GM19035 (cell line): Measurements from ENCODE around the gene DCX.

Experiments used
- ATAC-seq: cut with Tn5 transposase; IDR thresholded peaks from one replicate; pipeline ENCODE4 v1.9.1; 2021; ENCODE audit not compliant: unreplicated experiment

Gene DCX

GRCh38 chrX:111411983-111412382, at the start of gene DCX:
Gene DCX, minus strand, starts transcription at chrX:111412192. Its CDS starts 1,794 bp downstream, at chrX:111410398.
- no peak for ATAC-seq

GRCh38 chrX:111460607-111461006, 48.6 kb upstream of the DCX start:
- no peak for ATAC-seq

DNA sequence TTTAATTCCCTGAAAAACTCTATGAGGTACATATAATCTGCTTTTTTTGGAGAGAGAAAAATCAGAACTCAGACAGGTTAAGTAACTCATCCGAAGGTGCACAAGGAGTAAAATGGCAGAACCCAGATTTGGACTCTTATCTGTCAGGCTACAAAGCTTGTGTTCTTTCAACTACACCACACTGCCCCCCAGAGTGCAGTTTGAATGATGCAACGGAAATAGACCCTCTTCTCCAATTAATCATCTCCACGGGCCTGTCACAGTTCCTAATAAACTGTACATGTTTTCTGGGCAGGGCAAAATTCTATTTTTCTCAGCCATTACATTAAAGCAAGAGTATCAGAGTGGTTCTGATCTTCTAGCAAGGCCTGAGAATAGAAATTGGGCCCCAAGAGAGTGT, 35.3 kb upstream of the DCX start:
- ATAC-seq = peak; percentile 73

- ATAC-seq = no peak
Observed at GRCh38 chrX:111445485-111445884, 33.5 kb upstream of the DCX start.

GRCh38 chrX:111444881-111445280, 32.9 kb upstream of the DCX start:
- no peak for ATAC-seq

DNA sequence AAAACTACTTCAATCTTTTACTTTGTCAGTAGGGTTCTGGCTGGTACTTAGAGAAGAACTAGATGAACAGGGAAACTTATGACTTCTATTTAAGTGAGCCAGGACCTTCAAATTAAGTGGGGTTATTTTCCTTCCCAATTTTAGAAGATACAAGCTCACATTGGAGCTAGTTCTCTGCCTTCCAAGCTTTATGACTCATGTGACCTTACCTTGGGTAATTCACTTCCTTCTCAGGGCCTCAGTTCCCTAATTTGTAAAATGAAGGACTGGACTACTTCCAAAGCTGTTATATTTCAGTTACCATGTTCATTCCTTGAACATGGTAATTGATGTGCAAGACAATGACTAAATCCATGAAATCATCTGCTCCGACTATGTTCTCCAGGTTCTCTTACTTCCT, 32.0 kb upstream of the DCX start:
- ATAC-seq = no peak

GRCh38 chrX:111442791-111443190, 30.8 kb upstream of the DCX start:
- no peak for ATAC-seq

DNA sequence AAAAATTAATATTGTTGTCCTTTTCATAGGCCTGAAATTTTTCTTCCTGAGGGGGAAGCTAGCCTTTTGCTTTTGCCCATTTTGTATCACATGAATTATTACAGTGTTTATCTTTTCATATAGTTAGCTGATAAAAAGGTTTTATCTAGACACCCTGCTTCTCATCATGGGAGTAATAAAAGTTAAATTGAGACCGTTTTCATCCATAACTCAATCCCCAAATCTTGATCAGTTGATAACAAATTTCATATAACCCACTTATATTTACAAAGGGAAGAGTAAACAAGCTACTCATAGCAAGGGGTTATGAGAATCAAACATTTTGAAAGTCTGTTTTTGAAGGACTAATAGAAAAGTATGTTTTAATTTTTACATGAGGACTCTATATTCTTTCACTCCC, 23.5 kb upstream of the DCX start:
- ATAC-seq = no peak

GRCh38 chrX:111431001-111431400, 19.0 kb upstream of the DCX start:
- no peak for ATAC-seq

DNA sequence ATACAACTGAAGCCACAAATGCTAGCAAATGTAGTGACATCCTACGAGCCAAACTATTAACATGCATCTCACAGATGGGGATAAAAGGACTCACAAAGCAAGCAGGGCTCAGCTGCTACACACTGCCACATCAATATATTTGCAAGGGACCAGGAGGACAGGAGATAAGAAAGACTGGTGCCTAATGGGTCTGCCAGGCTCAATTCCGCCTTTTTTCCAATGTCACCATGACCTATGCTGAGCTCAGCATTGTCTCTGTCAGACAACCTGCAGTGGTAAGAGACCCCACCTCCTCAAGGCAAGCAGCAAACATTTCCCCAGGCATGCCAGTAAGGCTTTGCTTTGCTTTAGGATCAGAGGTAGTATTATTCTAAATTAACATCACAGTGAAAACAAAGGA, 435 bp downstream of the DCX start:
- no peak for ATAC-seq

DNA sequence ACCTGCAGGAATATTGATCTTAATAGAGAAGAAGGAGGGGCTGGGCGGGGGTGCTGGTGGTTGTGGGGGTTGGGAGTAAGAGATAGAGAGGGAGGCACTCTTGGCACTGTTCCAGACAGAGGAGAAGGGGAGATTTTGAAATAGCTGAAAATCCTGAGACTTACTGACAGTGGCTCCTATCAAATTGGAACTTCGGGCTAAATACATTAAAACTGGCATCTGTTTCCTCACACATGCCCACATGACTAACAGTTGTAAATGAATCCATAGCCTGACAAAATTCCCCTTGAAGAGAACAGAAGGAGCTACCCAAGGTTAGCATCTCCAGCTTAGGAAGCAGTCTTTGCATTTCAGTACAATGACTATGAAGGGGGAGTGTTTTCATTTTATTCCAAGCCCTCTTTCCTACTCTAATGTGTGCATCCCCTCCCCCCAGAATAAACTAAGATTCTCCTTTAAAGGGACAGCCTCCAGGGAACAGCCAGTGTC, 1.4 kb downstream of the DCX start:
- ATAC-seq = no peak

- ATAC-seq = no peak
Observed at GRCh38 chrX:111409326-111409725, 2.7 kb downstream of the DCX start.

DNA sequence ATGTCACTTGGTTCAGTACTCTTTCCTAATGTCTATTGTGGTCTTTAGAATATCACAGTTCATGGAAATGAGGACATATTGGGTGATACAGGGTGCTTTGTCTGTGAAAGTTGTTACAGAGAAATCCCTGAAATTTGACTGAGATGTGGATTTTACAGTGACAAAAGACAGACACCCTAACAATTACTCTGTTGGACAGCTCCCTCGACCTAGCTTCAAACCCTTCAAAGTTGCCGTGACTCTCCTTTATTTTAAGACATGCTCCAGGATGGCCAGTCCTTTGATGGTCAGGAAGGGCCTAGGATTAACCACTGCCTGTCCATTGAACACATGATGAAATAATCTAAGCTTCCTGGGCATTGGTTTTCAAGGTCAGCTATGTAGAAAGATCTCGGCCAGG, 4.0 kb downstream of the DCX start:
- ATAC-seq = no peak

GRCh38 chrX:111402344-111402743, 9.6 kb downstream of the DCX start:
- ATAC-seq = no peak

GRCh38 chrX:111395149-111395548, 16.8 kb downstream of the DCX start:
- ATAC-seq = no peak

DNA sequence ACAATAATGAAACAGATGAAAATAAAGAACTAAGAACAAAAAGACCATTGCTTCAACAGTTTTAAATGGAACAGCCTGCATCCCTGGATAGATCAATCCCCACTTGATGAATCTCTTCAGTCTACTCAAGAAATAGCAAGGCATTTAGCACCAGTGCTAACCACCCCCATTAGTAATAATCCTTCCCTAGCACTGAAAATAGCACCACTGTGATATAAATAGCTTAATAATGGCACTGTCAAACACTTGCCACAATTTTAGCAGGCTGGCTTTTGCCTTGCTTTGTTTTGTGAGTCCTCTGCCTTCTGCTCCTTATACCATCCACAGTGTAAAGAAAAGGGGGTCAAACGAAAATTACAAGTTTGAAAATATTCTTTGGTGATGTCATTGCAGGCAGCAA, 17.4 kb downstream of the DCX start:
- ATAC-seq = no peak

DNA sequence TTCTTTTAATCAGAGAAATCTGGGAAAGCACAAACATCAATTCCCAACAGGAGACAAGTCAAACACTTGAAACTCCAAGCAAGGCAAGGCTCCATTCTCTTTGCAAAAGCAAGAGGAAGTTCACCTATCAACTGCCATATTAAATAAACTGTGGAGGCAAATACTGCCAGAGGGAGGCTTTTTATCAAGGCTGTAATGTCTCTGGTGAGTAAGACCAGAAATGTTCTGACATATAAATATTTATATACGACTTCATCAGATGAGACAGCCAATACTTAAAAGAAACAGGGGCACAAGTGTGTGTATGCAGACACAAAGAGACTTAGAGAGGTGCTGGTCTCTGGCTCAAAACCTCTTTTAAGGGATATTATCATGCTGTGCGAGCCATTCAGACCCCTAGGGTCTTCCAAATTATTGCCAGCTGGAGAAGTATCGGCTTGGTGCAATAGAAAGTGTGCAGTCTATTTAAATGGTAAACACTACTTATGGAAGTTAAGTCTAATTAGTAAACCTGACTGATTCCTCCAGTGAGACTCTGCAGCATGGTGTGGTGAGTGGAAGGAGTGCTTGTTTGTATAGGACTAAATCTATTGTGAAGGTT, 24.4 kb downstream of the DCX start:
- no peak for ATAC-seq

- no peak for ATAC-seq
Observed at GRCh38 chrX:111386615-111387233, 25.3 kb downstream of the DCX start.

DNA sequence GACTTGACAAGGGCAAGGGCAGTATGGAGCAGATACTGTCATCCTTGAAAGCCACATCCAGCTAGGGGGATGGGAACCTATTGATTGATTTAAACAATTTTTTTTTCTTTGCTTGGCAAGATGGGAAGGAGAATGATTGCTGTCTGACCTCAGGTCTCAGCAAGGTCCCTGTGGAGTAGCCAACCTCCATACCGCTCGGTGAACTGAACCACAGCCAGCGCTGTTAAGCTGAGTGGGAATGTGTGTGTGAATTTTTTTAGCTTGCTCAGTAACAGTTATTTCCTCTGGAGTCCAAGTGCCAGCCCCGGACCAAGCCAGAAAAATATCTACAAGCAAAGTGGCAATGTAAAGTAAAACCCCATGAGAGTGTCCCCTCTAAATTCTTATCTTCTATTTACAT, 25.9 kb downstream of the DCX start:
- ATAC-seq = no peak

DNA sequence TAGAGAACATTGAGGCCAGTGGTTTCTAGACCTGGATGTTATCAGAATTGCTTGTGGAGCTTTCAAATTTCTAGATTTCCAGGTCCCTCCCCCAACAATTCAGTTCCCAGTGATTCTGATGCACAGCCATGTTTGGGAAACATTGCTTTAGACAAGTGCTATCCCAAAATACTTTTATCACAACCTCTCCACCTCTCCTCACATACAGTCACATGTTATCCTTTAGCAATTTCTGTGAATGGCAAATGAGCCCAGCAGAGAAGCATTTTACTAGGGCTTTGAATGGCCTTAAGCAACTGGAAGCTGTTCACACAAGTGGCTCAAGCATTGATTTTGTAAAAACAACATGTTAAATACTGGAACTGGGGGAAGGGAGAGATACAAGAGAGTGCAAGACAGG, 29.7 kb downstream of the DCX start:
- ATAC-seq = no peak

GRCh38 chrX:111376897-111377578, 35.0 kb downstream of the DCX start:
- ATAC-seq = no peak

GRCh38 chrX:111376486-111376885, 35.5 kb downstream of the DCX start:
- no peak for ATAC-seq
